GM12878 (cell line): ENCODE results near the gene TCP11L2. TPM values are rescaled to one million over a fixed set of nuclear protein-coding genes. Genes with fewer than 3 reads are reported as not detected.

Experiments used
- ASH2L ChIP-seq: fragments of 300-600, 200-600 bp; sonication (generic); IDR thresholded peaks from 2 replicates; pipeline ENCODE4 v1.6.1; 2017; ENCODE audit warnings: low read depth, mild to moderate bottlenecking, borderline replicate concordance
- EED ChIP-seq: sonication (generic); IDR thresholded peaks from 2 replicates; pipeline ENCODE4 v1.6.1; 2016; ENCODE audit warnings: antibody characterized with exemption, low read depth
- EGR1 ChIP-seq, 2 experiments: IDR thresholded peaks; 1 replicate in 1 of 2; 2 replicates in 1 of 2; pipeline ENCODE4 v1.6.1; 2011 to 2012; ENCODE audit warnings: low read depth in 2 of 2, low read length in 2 of 2, borderline replicate concordance in 1 of 2, mild to moderate bottlenecking in 1 of 2, moderate library complexity in 1 of 2
- HDAC6 ChIP-seq: fragments of 200-600 bp; sonication (generic); IDR thresholded peaks from one replicate; pipeline ENCODE4 v1.8.0; 2017; ENCODE audit warnings: antibody characterized with exemption; ENCODE audit not compliant: unreplicated experiment
- MTA3 ChIP-seq: IDR thresholded peaks from 2 replicates; pipeline ENCODE4 v1.6.1; 2012; ENCODE audit warnings: low read length, inconsistent platforms, borderline replicate concordance
- NRF1 ChIP-seq: conservative IDR thresholded peaks from 2 replicates; pipeline ENCODE4 v1.6.1; 2011; ENCODE audit warnings: mild to moderate bottlenecking, low read depth, low read length, improper control_type of control experiment
- POU2F2 ChIP-seq: IDR thresholded peaks from 3 replicates; pipeline ENCODE4 v1.6.1; 2011; ENCODE audit warnings: low read depth, mild to moderate bottlenecking, low read length, borderline replicate concordance
- SMAD5 ChIP-seq: IDR thresholded peaks from 2 replicates; pipeline ENCODE4 v1.6.1; 2016; ENCODE audit warnings: antibody characterized with exemption, low read depth
- TCF7 ChIP-seq: IDR thresholded peaks from 2 replicates; pipeline ENCODE4 v1.6.1; 2014; ENCODE audit warnings: antibody characterized with exemption, borderline replicate concordance
- polyA plus RNA-seq, 11 experiments: library from polyadenylated mRNA; depleted of rRNA in 4 of 11; unstranded in 6 of 11; stranded (reverse) in 5 of 11; fragments of >200 nt; fragmentation: Nextera tagmentation in 4 of 11; fragmentation: Illumina TruSeq in 1 of 11; extraction: Ambion mirVana in 4 of 11; extraction: Trizol in 1 of 11; gene quantifications; 1 replicate in 1 of 11; 2 replicates in 10 of 11; pipeline versions ENCODE4 v1.2.1 to v1.2.3, GENCODE V29; 2011 to 2016; ENCODE audit warnings: inconsistent platforms in 2 of 11, missing spikeins in 2 of 11, low read depth in 1 of 11
- total RNA-seq, 4 experiments: library from RNA; depleted of rRNA in 3 of 4; stranded (reverse); fragments of >200 nt in 3 of 4; fragmentation: Illumina TruSeq in 1 of 4; extraction: Trizol in 1 of 4; gene quantifications; 2 replicates each; pipeline versions ENCODE4 v1.2.1 to v1.2.3, GENCODE V29; 2013 to 2021
- TF ChIP-seq, protein P1 (sequence below): fragments of 450-650 bp; IDR thresholded peaks from 2 replicates; pipeline ENCODE4 v1.6.1; 2018; ENCODE audit warnings: borderline replicate concordance, mild to moderate bottlenecking; ENCODE audit not compliant: partially characterized antibody
- TF ChIP-seq, protein P2 (sequence below): IDR thresholded peaks from 2 replicates; pipeline ENCODE4 v1.6.1; 2012; ENCODE audit warnings: low read depth, low read length, improper control_type of control experiment
- TF ChIP-seq, protein P3 (sequence below): fragments of 450-650 bp; IDR thresholded peaks from 2 replicates; pipeline ENCODE4 v1.6.1; 2018; ENCODE audit warnings: mild to moderate bottlenecking, low read depth, moderate library complexity; ENCODE audit not compliant: partially characterized antibody
- TF ChIP-seq, protein P4 (sequence below): fragments of 450-650 bp; IDR thresholded peaks from 2 replicates; pipeline ENCODE4 v1.6.1; 2016; ENCODE audit warnings: mild to moderate bottlenecking
- TF ChIP-seq, protein P5 (sequence below): IDR thresholded peaks from 2 replicates; pipeline ENCODE4 v1.6.1; 2011; ENCODE audit warnings: low read depth, mild to moderate bottlenecking, low read length, moderate library complexity, borderline replicate concordance; ENCODE audit errors: extremely low read depth

Gene TCP11L2
- total and polyA plus RNA-seq, 10 of the 15 experiments (the other 5 are each of a cell fraction or from before 2014, with no cell fraction given) = 0.18 to 5.0 (median 0.90) TPM

DNA sequence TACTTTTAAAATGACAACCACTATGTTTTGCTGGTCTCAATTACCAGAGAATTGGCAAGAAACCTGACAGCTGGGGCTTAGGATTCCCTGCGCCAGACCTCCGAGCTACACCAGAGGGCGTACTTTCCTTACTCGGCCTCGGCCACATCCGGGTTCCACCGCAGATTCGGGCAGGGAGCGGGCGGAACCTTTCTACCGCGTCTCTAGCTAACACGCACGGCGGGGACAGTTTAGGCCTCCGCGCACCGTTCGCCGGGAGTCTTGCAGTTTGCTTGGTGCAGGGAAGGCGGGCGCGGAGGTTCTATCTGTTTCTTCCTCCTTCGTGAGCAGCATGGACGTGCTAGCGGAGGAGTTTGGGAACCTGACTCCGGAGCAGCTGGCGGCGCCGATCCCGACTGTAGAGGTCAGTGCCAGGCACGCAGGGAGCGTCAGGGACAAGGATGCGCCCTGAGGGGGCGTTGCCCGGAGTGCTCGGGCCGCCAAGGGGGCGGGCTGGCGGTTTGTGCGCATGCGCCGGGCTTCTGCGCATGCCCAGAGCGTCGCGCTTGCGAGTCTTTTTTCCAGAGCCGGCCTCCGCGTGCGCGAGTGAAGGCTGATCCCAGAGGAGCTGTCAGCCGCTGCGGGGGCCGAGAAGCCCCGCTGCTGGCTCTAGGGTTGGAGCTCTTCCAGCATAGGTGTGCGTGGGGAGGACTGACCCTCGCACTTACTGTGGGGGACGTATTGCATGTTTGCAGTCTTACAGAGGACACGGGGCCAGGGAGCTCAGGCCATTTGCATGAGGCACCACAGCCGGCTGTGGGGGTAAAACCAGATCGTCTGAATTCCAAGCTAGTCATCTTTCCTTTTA lies 55.2 kb downstream of the TCP11L2 start, which contains the start of gene POLR3B (continued):
- 0 out of 2 replicates have a peak, but pooled peaks have one; percentile 5 for TF ChIP-seq TCF7
- no peak for TF ChIP-seq HDAC6
- no peak for TF ChIP-seq MTA3
- TF ChIP-seq, protein P1, sequence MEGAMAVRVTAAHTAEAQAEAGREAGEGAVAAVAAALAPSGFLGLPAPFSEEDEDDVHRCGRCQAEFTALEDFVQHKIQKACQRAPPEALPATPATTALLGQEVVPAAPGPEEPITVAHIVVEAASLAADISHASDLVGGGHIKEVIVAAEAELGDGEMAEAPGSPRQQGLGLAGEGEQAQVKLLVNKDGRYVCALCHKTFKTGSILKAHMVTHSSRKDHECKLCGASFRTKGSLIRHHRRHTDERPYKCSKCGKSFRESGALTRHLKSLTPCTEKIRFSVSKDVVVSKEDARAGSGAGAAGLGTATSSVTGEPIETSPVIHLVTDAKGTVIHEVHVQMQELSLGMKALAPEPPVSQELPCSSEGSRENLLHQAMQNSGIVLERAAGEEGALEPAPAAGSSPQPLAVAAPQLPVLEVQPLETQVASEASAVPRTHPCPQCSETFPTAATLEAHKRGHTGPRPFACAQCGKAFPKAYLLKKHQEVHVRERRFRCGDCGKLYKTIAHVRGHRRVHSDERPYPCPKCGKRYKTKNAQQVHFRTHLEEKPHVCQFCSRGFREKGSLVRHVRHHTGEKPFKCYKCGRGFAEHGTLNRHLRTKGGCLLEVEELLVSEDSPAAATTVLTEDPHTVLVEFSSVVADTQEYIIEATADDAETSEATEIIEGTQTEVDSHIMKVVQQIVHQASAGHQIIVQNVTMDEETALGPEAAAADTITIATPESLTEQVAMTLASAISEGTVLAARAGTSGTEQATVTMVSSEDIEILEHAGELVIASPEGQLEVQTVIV = peak; percentile 37
- peak; percentile 92; the same call in 1 of the 2 replicates for TF ChIP-seq ASH2L
- TF ChIP-seq POU2F2 = peak; percentile 90
- TF ChIP-seq EGR1 (IDR thresholded peaks at IDR 0.05; ENCODE audit: borderline replicate concordance in 1 of 2, low read depth in 2 of 2, low read length in 2 of 2) = peak; percentile 38 to 76
- TF ChIP-seq, protein P2, sequence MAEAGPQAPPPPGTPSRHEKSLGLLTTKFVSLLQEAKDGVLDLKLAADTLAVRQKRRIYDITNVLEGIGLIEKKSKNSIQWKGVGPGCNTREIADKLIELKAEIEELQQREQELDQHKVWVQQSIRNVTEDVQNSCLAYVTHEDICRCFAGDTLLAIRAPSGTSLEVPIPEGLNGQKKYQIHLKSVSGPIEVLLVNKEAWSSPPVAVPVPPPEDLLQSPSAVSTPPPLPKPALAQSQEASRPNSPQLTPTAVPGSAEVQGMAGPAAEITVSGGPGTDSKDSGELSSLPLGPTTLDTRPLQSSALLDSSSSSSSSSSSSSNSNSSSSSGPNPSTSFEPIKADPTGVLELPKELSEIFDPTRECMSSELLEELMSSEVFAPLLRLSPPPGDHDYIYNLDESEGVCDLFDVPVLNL = peak; percentile 57
- TF ChIP-seq, protein P3, sequence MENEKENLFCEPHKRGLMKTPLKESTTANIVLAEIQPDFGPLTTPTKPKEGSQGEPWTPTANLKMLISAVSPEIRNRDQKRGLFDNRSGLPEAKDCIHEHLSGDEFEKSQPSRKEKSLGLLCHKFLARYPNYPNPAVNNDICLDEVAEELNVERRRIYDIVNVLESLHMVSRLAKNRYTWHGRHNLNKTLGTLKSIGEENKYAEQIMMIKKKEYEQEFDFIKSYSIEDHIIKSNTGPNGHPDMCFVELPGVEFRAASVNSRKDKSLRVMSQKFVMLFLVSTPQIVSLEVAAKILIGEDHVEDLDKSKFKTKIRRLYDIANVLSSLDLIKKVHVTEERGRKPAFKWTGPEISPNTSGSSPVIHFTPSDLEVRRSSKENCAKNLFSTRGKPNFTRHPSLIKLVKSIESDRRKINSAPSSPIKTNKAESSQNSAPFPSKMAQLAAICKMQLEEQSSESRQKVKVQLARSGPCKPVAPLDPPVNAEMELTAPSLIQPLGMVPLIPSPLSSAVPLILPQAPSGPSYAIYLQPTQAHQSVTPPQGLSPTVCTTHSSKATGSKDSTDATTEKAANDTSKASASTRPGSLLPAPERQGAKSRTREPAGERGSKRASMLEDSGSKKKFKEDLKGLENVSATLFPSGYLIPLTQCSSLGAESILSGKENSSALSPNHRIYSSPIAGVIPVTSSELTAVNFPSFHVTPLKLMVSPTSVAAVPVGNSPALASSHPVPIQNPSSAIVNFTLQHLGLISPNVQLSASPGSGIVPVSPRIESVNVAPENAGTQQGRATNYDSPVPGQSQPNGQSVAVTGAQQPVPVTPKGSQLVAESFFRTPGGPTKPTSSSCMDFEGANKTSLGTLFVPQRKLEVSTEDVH = peak; percentile 79
- TF ChIP-seq, protein P4, sequence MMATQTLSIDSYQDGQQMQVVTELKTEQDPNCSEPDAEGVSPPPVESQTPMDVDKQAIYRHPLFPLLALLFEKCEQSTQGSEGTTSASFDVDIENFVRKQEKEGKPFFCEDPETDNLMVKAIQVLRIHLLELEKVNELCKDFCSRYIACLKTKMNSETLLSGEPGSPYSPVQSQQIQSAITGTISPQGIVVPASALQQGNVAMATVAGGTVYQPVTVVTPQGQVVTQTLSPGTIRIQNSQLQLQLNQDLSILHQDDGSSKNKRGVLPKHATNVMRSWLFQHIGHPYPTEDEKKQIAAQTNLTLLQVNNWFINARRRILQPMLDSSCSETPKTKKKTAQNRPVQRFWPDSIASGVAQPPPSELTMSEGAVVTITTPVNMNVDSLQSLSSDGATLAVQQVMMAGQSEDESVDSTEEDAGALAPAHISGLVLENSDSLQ = peak; percentile 58
- peak; percentile 89 for TF ChIP-seq NRF1
- TF ChIP-seq, protein P5, sequence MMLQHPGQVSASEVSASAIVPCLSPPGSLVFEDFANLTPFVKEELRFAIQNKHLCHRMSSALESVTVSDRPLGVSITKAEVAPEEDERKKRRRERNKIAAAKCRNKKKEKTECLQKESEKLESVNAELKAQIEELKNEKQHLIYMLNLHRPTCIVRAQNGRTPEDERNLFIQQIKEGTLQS = no peak
- TF ChIP-seq EED = peak; percentile 77; the same call in 1 of the 2 replicates
- TF ChIP-seq SMAD5 = peak; percentile 90; the same call in 1 of the 2 replicates
